Forelimb muscle (tissue), 1 donor: Measurements from ENCODE around the gene SMYD5. TPM values are rescaled to one million over a fixed set of nuclear protein-coding genes. Genes with fewer than 3 reads are reported as not detected.
"Not testable (repeated sequence)": the region's sequence is repeated elsewhere in the genome, so short reads cannot be mapped to it uniquely, and the experiment has no call there.

Experiments
- DNase-seq: peaks from one replicate; pipeline ENCODE4 v3.0.0-alpha.2; 2013; ENCODE audit warnings: low read depth
- polyA plus RNA-seq: library from polyadenylated mRNA; unstranded; fragments of 120-200 nt; gene quantifications from one replicate; pipeline ENCODE4 v1.2.1, GENCODE V29; 2013; ENCODE audit not compliant: insufficient read length

The SMYD5 gene
- 32.5 TPM for polyA plus RNA-seq

GRCh38 chr2:73214120-73215035, at the start of gene SMYD5:
Gene SMYD5 (plus strand): TSS chr2:73214245. CDS start chr2:73214267, 22 bp downstream.
- DNase-seq, result no peak

GRCh38 chr2:73165978-73166377, 48.1 kb upstream of the SMYD5 start:
- not testable (repeated sequence) for DNase-seq

GRCh38 chr2:73166813-73167212, 47.2 kb upstream of the SMYD5 start:
- DNase-seq, result not testable (repeated sequence)

- not testable (repeated sequence) for DNase-seq
Measured at GRCh38 chr2:73168348-73168747, 45.7 kb upstream of the SMYD5 start.

- DNase-seq, result not testable (repeated sequence)
Measured at GRCh38 chr2:73170341-73170740, 43.7 kb upstream of the SMYD5 start.

- DNase-seq, result no peak
Measured at GRCh38 chr2:73172963-73173362, 41.1 kb upstream of the SMYD5 start.

GRCh38 chr2:73173781-73174180, 40.3 kb upstream of the SMYD5 start:
- no peak for DNase-seq

- no peak for DNase-seq
Measured at GRCh38 chr2:73174244-73174643, 39.8 kb upstream of the SMYD5 start.

- no peak for DNase-seq
Measured at GRCh38 chr2:73174941-73175662, 38.9 kb upstream of the SMYD5 start.

GRCh38 chr2:73175663-73176204, 38.3 kb upstream of the SMYD5 start:
- DNase-seq, result no peak

- no peak for DNase-seq
Measured at GRCh38 chr2:73176205-73176880, 37.7 kb upstream of the SMYD5 start.

- peak; percentile 25 for DNase-seq
Measured at GRCh38 chr2:73176881-73177644, 37.0 kb upstream of the SMYD5 start.

GRCh38 chr2:73177645-73178255, 36.3 kb upstream of the SMYD5 start:
- no peak for DNase-seq

- DNase-seq, result no peak
Measured at GRCh38 chr2:73185965-73186364, 28.1 kb upstream of the SMYD5 start.

GRCh38 chr2:73187549-73187948, 26.5 kb upstream of the SMYD5 start:
- DNase-seq, result no peak

- DNase-seq, result no peak
Measured at GRCh38 chr2:73197579-73197978, 16.5 kb upstream of the SMYD5 start.

- not testable (repeated sequence) for DNase-seq
Measured at GRCh38 chr2:73200281-73200680, 13.8 kb upstream of the SMYD5 start.

- DNase-seq, result no peak
Measured at GRCh38 chr2:73202156-73203054, 11.6 kb upstream of the SMYD5 start, which contains the start of gene NOTO. Gene NOTO (plus strand): TSS chr2:73202574. CDS start chr2:73202667, 93 bp downstream.

GRCh38 chr2:73203055-73203681, 10.9 kb upstream of the SMYD5 start:
- no peak for DNase-seq
